WERI-Rb-1 (cell line): ENCODE results near the gene KRT2.

Experiments
- DNase-seq: peaks from one replicate; pipeline ENCODE4 v3.0.0-alpha.2; 2020
- H3K27ac ChIP-seq: fragments of 250-450 bp; sonication (Bioruptor Pico); 2 replicates; pipeline ENCODE4 v1.5.1; 2020; ENCODE audit warnings: mild to moderate bottlenecking, moderate library complexity
- H3K27me3 ChIP-seq: fragments of 250-450 bp; sonication (Bioruptor Pico); 2 replicates; pipeline ENCODE4 v1.5.1; 2021; ENCODE audit warnings: mild to moderate bottlenecking, low read depth, moderate library complexity; ENCODE audit not compliant: insufficient read depth, severe bottlenecking
- H3K36me3 ChIP-seq: fragments of 250-450 bp; sonication (Bioruptor Pico); 2 replicates; pipeline ENCODE4 v1.5.1; 2020; ENCODE audit warnings: mild to moderate bottlenecking, moderate library complexity
- H3K4me3 ChIP-seq: 2 replicates; pipeline ENCODE4 v1.5.1; 2011; ENCODE audit warnings: low read depth, mild to moderate bottlenecking, control low read depth, low read length
- H3K9me3 ChIP-seq: fragments of 250-450 bp; sonication (Bioruptor Pico); 2 replicates; pipeline ENCODE4 v1.5.1; 2021; ENCODE audit warnings: mild to moderate bottlenecking, moderate library complexity; ENCODE audit not compliant: severe bottlenecking
- CTCF ChIP-seq: IDR thresholded peaks from 2 replicates; pipeline ENCODE4 v1.5.1; 2011; ENCODE audit warnings: low read depth, mild to moderate bottlenecking, control low read depth, inconsistent platforms, low read length

The KRT2 gene

GRCh38 chr12:52616680-52617402, 35.2 kb downstream of the KRT2 start:
- peaks cover 85% of the 10 kb centered on the region for H3K27me3 ChIP-seq
- no peak for TF ChIP-seq CTCF
- no peaks in the 10 kb centered on the region for H3K36me3 ChIP-seq
- DNase-seq, result no peak
- no peak overlapping the region for H3K27ac ChIP-seq
- no peaks in the 10 kb centered on the region for H3K9me3 ChIP-seq
- H3K4me3 ChIP-seq, result no peak overlapping the region

DNA sequence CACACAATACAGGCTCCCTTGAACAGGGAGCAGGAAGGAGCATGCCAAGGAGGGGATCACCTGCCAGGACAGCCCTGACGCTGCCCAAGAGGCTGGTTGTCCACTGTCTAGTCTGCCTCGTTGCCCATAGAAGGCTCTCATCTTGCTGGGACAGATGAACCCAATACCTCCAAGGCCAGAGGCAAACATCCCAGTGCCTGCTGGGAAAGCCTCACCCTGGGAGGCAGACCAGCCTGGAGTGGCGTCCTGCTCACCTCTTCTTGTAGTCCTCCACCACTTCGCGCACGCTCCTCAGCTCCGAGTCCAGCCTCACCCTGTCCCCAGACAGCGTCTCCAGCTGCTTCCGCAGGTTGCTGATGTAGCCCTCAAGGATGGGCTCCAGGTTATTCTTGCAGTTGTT, 36.1 kb downstream of the KRT2 start:
- no peak for DNase-seq
- no peaks in the 10 kb centered on the region for H3K36me3 ChIP-seq
- TF ChIP-seq CTCF, result no peak
- H3K27me3 ChIP-seq, result peaks cover 91% of the 10 kb centered on the region
- no peaks in the 10 kb centered on the region for H3K9me3 ChIP-seq
- H3K4me3 ChIP-seq, result no peak overlapping the region
- no peak overlapping the region for H3K27ac ChIP-seq

GRCh38 chr12:52615208-52615868, 36.7 kb downstream of the KRT2 start:
- no peak for TF ChIP-seq CTCF
- DNase-seq, result no peak
- Histone ChIP-seq H3K27ac (no peak overlapping the region), H3K27me3 (peaks cover 88% of the 10 kb centered on the region), H3K4me3 (no peak overlapping the region), H3K9me3 (no peaks in the 10 kb centered on the region), H3K36me3 (no peaks in the 10 kb centered on the region)

DNA sequence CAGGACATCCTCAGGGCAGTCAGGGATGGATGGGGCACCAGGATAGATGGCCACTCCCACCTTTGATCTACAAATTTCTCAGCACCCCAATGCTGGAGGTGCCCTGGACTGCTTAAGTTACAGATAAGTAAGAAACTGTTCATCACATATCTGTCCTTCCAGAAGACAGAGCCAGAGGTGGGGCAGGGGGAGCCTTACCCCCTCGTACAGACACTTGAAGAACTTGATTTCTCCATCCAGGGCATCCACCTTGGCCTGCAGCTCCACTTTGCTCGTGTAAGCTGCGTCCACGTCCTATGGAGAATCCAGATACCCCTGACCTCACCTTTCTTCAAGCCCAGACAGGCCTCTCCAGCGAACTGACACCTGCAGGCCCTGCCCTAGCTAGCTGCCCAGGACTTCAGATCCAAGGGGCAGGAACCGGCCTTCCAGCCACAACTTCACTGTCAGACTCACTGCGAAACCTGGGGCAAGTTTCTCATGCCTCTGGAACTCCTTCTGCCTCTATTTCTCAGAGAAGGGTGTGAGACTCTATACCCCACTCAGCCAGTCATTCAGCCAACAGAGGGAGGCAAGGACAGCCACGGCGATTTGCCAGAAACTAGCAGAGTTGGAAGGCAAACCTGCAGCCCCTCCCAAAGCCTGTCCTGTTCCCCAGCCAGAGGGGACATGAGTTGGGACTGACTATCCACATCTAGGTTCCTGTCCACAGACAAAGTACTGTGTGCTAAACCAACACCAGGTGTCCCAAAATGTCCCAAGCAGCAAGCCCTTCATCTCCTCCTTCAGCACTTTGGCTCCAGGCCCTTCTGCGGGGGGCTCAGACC, 37.4 kb downstream of the KRT2 start:
- H3K36me3 ChIP-seq, result no peaks in the 10 kb centered on the region
- H3K9me3 ChIP-seq, result no peaks in the 10 kb centered on the region
- no peak for DNase-seq
- H3K27ac ChIP-seq, result no peak overlapping the region
- H3K27me3 ChIP-seq, result peaks cover 90% of the 10 kb centered on the region
- no peak for TF ChIP-seq CTCF
- H3K4me3 ChIP-seq, result no peak overlapping the region

DNA sequence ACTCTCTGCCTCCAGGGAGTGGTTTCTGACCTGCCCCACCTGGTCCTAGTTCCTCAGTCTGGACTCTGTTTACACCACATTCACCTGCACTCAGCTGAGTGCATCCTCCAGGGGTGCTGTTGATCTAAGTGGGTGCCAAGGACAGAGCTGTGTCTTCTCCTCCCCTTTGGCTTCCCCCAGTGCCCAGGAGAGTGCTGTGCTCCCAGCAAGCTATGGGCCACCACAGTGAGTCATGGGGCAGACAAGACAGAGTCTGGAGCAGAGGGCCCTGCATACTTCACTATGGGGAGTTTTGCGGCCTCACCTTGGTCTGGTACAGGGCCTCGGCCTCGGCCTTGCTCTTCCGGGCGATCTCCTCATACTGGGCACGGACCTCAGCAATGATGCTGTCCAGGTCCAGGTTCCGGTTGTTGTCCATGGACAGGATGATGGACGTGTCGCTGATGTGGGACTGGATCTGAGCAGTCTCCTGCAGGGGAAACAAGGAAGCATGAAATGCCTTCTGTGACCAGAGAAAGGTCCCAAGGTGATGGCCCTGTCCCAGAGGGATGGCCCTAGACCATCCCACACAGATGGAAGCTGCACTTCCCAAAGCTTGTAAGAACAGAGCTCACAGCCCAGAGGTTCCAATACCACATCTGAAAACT, 38.5 kb downstream of the KRT2 start:
- Histone ChIP-seq H3K9me3 (no peaks in the 10 kb centered on the region), H3K27me3 (peaks cover 92% of the 10 kb centered on the region), H3K4me3 (no peak overlapping the region), H3K36me3 (no peaks in the 10 kb centered on the region), H3K27ac (no peak overlapping the region)
- DNase-seq, result no peak
- no peak for TF ChIP-seq CTCF
